GM12878 (cell line): ENCODE data around the gene OCA2. TPM values are rescaled to one million over a fixed set of nuclear protein-coding genes. Genes with fewer than 3 reads are reported as not detected.

Experiments used
- ATAC-seq: fragments of 200-7000 bp; cut with Tn5 transposase; 3 replicates; pipeline ENCODE4 v1.9.1; 2020; ENCODE audit warnings: mild to moderate bottlenecking, moderate library complexity
- BruUV-seq: library from RNA; stranded (reverse); fragments of 400-500 nt; replicated peaks from 2 replicates; lab custom pipeline; 2021; lab: Mats Ljungman, UMichigan
- CTCF ChIA-PET: fragments of 300-600 bp; sonication (Branson Sonifier 250); formaldehyde crosslinking; extraction: SDS; loops from one replicate; lab custom pipeline; 2021; ENCODE audit warnings: inconsistent platforms; lab: Yijun Ruan, JAX
- POLR2A ChIA-PET: fragments of 350-600 bp; formaldehyde crosslinking; extraction: SDS; loops from one replicate; lab custom pipeline; 2021; ENCODE audit warnings: inconsistent platforms; lab: Charles Lee
- RAD21 ChIA-PET: fragments of 300-600 bp; sonication (Branson Sonifier 250); formaldehyde crosslinking; loops from one replicate; lab custom pipeline; 2023; ENCODE audit warnings: antibody characterized with exemption; ENCODE audit not compliant: unreplicated experiment; lab: Charles Lee
- SMC1A ChIA-PET: fragments of 300-600 bp; sonication (Branson Sonifier 250); formaldehyde crosslinking; loops from one replicate; lab custom pipeline; 2023; ENCODE audit not compliant: unreplicated experiment, uncharacterized antibody; lab: Charles Lee
- DNase-seq: peaks from one replicate; pipeline ENCODE4 v3.0.0-alpha.2; 2011; ENCODE audit warnings: low read depth, low spot score
- FAIRE-seq: peaks from 3 replicates; lab custom pipeline; 2011; peaks lifted over from hg19 to GRCh38; lab: Jason Lieb, UNC
- H2AFZ ChIP-seq: 2 replicates; pipeline ENCODE4 v1.6.0; 2011; ENCODE audit warnings: low read depth, low read length, control low read depth; ENCODE audit not compliant: control insufficient read depth
- H3K27ac ChIP-seq: 2 replicates; pipeline ENCODE4 v1.5.1; 2011; ENCODE audit warnings: control low read depth; ENCODE audit not compliant: control insufficient read depth, insufficient read depth
- H3K27me3 ChIP-seq, 2 experiments: replicated peaks in 1 of 2; 2 replicates each; pipeline versions ENCODE4 v1.6.0 to v1.6.1; 2011; ENCODE audit warnings: low read length in 1 of 2; ENCODE audit not compliant: control insufficient read depth in 2 of 2, insufficient read depth in 2 of 2
- H3K36me3 ChIP-seq, 2 experiments: 2 replicates each; pipeline ENCODE4 v1.5.1; 2011; ENCODE audit warnings: low read length in 1 of 2; ENCODE audit not compliant: control insufficient read depth in 2 of 2, insufficient read depth in 2 of 2
- H3K4me1 ChIP-seq: 2 replicates; pipeline ENCODE4 v1.6.1; 2011; ENCODE audit warnings: mild to moderate bottlenecking, low read length, moderate library complexity, mixed read lengths; ENCODE audit not compliant: control insufficient read depth, insufficient read depth
- H3K4me2 ChIP-seq: 2 replicates; pipeline ENCODE4 v1.6.0; 2011; ENCODE audit warnings: control low read depth; ENCODE audit not compliant: control insufficient read depth, insufficient read depth
- H3K4me3 ChIP-seq: fragments of 200-600 bp; sonication (generic); 2 replicates; pipeline ENCODE4 v1.5.1; 2016
- H3K79me2 ChIP-seq: 2 replicates; pipeline ENCODE4 v1.6.0; 2011; ENCODE audit warnings: low read length; ENCODE audit not compliant: control insufficient read depth, insufficient read depth
- H3K9ac ChIP-seq: 2 replicates; pipeline ENCODE4 v1.8.0; 2011; ENCODE audit warnings: low read length, control low read depth, mixed read lengths; ENCODE audit not compliant: control insufficient read depth, insufficient read depth
- H3K9me3 ChIP-seq: replicated peaks from 3 replicates; pipeline ENCODE4 v1.5.1; 2011; ENCODE audit warnings: mild to moderate bottlenecking, low read length; ENCODE audit not compliant: control insufficient read depth, insufficient read depth
- H4K20me1 ChIP-seq: 2 replicates; pipeline ENCODE4 v1.6.0; 2011; ENCODE audit not compliant: control insufficient read depth, insufficient read depth
- BACH1 ChIP-seq: fragments of 450-650 bp; IDR thresholded peaks from 2 replicates; pipeline ENCODE4 v1.6.1; 2017; ENCODE audit warnings: mild to moderate bottlenecking, borderline replicate concordance
- HDAC2 ChIP-seq: fragments of 200-600 bp; sonication (generic); IDR thresholded peaks from 2 replicates; pipeline ENCODE4 v1.6.1; 2017
- MYC ChIP-seq: IDR thresholded peaks from 2 replicates; pipeline ENCODE4 v1.6.1; 2011; ENCODE audit warnings: mild to moderate bottlenecking, low read length, moderate library complexity, inconsistent platforms; ENCODE audit not compliant: insufficient read depth, insufficient replicate concordance, insufficient read length, severe bottlenecking
- POLR2A ChIP-seq: IDR thresholded peaks from 2 replicates; pipeline ENCODE4 v1.6.1; 2011; ENCODE audit warnings: low read depth, mild to moderate bottlenecking, low read length
- YBX1 ChIP-seq: fragments of 450-650 bp; IDR thresholded peaks from 2 replicates; pipeline ENCODE4 v1.6.1; 2016; ENCODE audit warnings: antibody characterized with exemption
- WGBS: methylation state at CpG from one replicate; pipeline ENCODE4 v1.1.6; 2016; ENCODE audit warnings: low lambda C conversion rate; ENCODE audit not compliant: insufficient replicate concordance, insufficient coverage; ENCODE audit errors: missing lambda C conversion rate; 5-methylcytosine and 5-hydroxymethylcytosine counted together
- in situ Hi-C: fragments of 300-500 bp; cut with MboI; formaldehyde crosslinking; loops from 9 replicates; pipeline ENCODE4 v1.14.3; 2018; ENCODE audit warnings: mixed read lengths
- intact Hi-C: fragments of 100-400 bp; cut with micrococcal nuclease; formaldehyde crosslinking; loops from one replicate; pipeline ENCODE4 v1.14.2; 2022; ENCODE audit not compliant: unreplicated experiment
- polyA plus RNA-seq, 11 experiments: library from polyadenylated mRNA; depleted of rRNA in 4 of 11; unstranded in 6 of 11; stranded (reverse) in 5 of 11; fragments of >200 nt; fragmentation: Nextera tagmentation in 4 of 11; fragmentation: Illumina TruSeq in 1 of 11; extraction: Ambion mirVana in 4 of 11; extraction: Trizol in 1 of 11; gene quantifications; 1 replicate in 1 of 11; 2 replicates in 10 of 11; pipeline versions ENCODE4 v1.2.1 to v1.2.3, GENCODE V29; 2011 to 2016; ENCODE audit warnings: inconsistent platforms in 2 of 11, missing spikeins in 2 of 11, low read depth in 1 of 11
- total RNA-seq, 4 experiments: library from RNA; depleted of rRNA in 3 of 4; stranded (reverse); fragments of >200 nt in 3 of 4; fragmentation: Illumina TruSeq in 1 of 4; extraction: Trizol in 1 of 4; gene quantifications; 2 replicates each; pipeline versions ENCODE4 v1.2.1 to v1.2.3, GENCODE V29; 2013 to 2021
- TF ChIP-seq, protein P1 (sequence below): fragments of 450-650 bp; formaldehyde crosslinking; IDR thresholded peaks from 2 replicates; pipeline ENCODE4 v1.4.0; 2020; ENCODE audit warnings: mild to moderate bottlenecking, moderate library complexity

OCA2 gene
- total and polyA plus RNA-seq, 10 of the 15 experiments (the other 5 are each of a cell fraction or from before 2014, with no cell fraction given) = 0.04 to 1.8 TPM; not detected in 8

DNA sequence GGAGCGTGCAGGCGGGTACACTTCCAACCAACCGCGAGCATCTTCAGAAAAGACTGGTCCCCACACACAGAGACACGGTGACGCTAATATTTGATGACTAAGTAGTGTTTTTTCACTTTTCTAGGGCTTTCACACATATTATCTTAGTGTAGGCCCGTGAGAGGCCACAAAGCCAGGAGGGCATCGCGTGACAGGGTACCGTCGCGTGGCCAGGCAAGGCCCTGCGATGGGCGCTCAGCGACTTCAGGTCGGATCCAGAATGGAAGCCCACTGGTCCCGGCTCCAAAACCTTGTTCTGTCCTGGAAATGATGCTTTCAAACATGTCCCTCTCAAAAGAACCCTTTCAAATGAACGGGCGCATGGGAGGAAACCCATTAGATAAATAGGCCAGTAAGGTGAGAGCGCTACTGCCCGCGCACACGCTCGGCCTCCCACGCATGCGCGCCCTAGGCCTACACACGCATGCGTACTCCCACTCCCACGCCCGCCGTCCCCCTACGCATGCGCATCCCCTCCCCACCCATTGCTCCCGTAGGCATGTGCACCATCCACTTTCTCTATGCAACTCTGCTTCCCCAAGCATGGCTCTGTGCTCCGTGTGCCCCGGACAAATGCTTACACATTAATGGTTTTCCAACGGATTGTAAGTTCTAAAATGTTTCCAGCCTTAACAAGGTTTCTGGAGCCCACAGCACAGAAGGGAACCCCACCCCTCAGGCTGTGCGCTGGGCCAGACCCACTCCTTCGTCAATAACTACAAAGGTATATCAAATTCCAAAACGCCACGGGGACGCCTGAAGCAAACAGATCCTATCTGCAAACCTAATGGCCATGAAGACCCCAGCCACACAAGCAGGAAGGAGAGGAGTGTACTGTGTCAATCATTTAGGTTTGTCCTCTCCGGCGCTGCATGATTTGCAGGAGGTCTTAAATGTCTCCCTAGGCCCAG lies 72.1 kb downstream of the OCA2 start:
- H3K9ac ChIP-seq = no peak overlapping the region
- no peaks in the 10 kb centered on the region for H3K36me3 ChIP-seq
- H3K27ac ChIP-seq = no peak overlapping the region
- intact Hi-C loops = no loop called here
- DNase-seq = no peak
- no peaks in the 10 kb centered on the region for H3K79me2 ChIP-seq
- no TSS peak for BruUV-seq
- ChIA-PET POLR2A (no interaction called here), SMC1A (no interaction called here), CTCF (no interaction called here)
- no peaks in the 10 kb centered on the region for H3K4me1 ChIP-seq
- H3K4me2 ChIP-seq = no peak overlapping the region
- no peaks in the 10 kb centered on the region; the same call in 2 of the 3 replicates for H3K9me3 ChIP-seq
- no peaks in the 10 kb centered on the region for H4K20me1 ChIP-seq
- TF ChIP-seq POLR2A (no peak), MYC (no peak), BACH1 (no peak), YBX1 (no peak), HDAC2 (no peak)
- TF ChIP-seq, protein P1, sequence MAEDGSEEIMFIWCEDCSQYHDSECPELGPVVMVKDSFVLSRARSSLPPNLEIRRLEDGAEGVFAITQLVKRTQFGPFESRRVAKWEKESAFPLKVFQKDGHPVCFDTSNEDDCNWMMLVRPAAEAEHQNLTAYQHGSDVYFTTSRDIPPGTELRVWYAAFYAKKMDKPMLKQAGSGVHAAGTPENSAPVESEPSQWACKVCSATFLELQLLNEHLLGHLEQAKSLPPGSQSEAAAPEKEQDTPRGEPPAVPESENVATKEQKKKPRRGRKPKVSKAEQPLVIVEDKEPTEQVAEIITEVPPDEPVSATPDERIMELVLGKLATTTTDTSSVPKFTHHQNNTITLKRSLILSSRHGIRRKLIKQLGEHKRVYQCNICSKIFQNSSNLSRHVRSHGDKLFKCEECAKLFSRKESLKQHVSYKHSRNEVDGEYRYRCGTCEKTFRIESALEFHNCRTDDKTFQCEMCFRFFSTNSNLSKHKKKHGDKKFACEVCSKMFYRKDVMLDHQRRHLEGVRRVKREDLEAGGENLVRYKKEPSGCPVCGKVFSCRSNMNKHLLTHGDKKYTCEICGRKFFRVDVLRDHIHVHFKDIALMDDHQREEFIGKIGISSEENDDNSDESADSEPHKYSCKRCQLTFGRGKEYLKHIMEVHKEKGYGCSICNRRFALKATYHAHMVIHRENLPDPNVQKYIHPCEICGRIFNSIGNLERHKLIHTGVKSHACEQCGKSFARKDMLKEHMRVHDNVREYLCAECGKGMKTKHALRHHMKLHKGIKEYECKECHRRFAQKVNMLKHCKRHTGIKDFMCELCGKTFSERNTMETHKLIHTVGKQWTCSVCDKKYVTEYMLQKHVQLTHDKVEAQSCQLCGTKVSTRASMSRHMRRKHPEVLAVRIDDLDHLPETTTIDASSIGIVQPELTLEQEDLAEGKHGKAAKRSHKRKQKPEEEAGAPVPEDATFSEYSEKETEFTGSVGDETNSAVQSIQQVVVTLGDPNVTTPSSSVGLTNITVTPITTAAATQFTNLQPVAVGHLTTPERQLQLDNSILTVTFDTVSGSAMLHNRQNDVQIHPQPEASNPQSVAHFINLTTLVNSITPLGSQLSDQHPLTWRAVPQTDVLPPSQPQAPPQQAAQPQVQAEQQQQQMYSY (CRISPR knock-in tag) = no peak
- TF ChIP-seq, all 136 proteins: peak for 0
- RAD21 ChIA-PET = no interaction called here
- H3K27me3 ChIP-seq = no peaks in the 10 kb centered on the region
- no peak overlapping the region for H2AFZ ChIP-seq
- in situ Hi-C loops = no loop called here
- WGBS = 72% methylated on average over 45 of the region's 45 CpGs
- ATAC-seq (no peak), FAIRE-seq (no peak)
- H3K4me3 ChIP-seq = no peak overlapping the region
